HepG2 (cell line): Measurements from ENCODE around the gene SEC61G. TPM values are rescaled to one million over a fixed set of nuclear protein-coding genes. Genes with fewer than 3 reads are reported as not detected.

Experiments used
- ATF7-NPFF ChIP-seq: sonication (generic); formaldehyde crosslinking; IDR thresholded peaks from 2 replicates; pipeline ENCODE4 v1.8.1; 2023; ENCODE audit warnings: mild to moderate bottlenecking, low read depth, missing genetic modification reagents, moderate library complexity
- BHLHE40 ChIP-seq: IDR thresholded peaks from 2 replicates; pipeline ENCODE4 v1.6.1; 2011; ENCODE audit warnings: low read length, improper control_type of control experiment
- FOXP1 ChIP-seq, 2 experiments: fragments of 450-650 bp in 1 of 2; IDR thresholded peaks; 2 replicates each; pipeline ENCODE4 v1.6.1; 2017 to 2018; ENCODE audit warnings: antibody characterized with exemption in 1 of 2
- GPBP1L1 ChIP-seq: sonication (generic); formaldehyde crosslinking; IDR thresholded peaks from 2 replicates; pipeline ENCODE4 v1.5.0; 2020; ENCODE audit warnings: mild to moderate bottlenecking, missing genetic modification reagents
- IRF2 ChIP-seq: IDR thresholded peaks from 2 replicates; pipeline ENCODE4 v1.6.1; 2018; ENCODE audit warnings: missing genetic modification reagents, missing compliant biosample characterization
- KLF16 ChIP-seq, 2 experiments: sonication (generic) in 1 of 2; formaldehyde crosslinking in 1 of 2; IDR thresholded peaks; 2 replicates each; pipeline versions ENCODE4 v1.6.1 to v1.8.0; 2016 to 2023; ENCODE audit warnings: missing genetic modification reagents in 2 of 2, missing compliant biosample characterization in 1 of 2
- RNF2 ChIP-seq: fragments of 450-650 bp; conservative IDR thresholded peaks from 2 replicates; pipeline ENCODE4 v1.6.1; 2016; ENCODE audit warnings: low read depth
- SMAD9 ChIP-seq: sonication (generic); formaldehyde crosslinking; IDR thresholded peaks from 2 replicates; pipeline ENCODE4 v1.5.1; 2020; ENCODE audit warnings: mild to moderate bottlenecking, missing genetic modification reagents
- ZNF101 ChIP-seq: sonication (generic); formaldehyde crosslinking; IDR thresholded peaks from 2 replicates; pipeline ENCODE4 v1.4.0; 2020; ENCODE audit warnings: mild to moderate bottlenecking, low read depth, missing genetic modification reagents, borderline replicate concordance
- ZNF3 ChIP-seq: IDR thresholded peaks from 2 replicates; pipeline ENCODE4 v1.7.0; 2017; ENCODE audit warnings: inconsistent platforms
- ZNF350 ChIP-seq: sonication (generic); formaldehyde crosslinking; IDR thresholded peaks from 2 replicates; pipeline ENCODE4 v1.4.0; 2020; ENCODE audit warnings: mild to moderate bottlenecking, low read depth, missing genetic modification reagents, borderline replicate concordance
- ZNF580 ChIP-seq: IDR thresholded peaks from 2 replicates; pipeline ENCODE4 v1.6.1; 2016; ENCODE audit warnings: low read depth, borderline replicate concordance
- ZNF678 ChIP-seq: sonication (generic); formaldehyde crosslinking; IDR thresholded peaks from 2 replicates; pipeline ENCODE4 v1.4.0; 2020; ENCODE audit warnings: mild to moderate bottlenecking, missing genetic modification reagents
- polyA plus RNA-seq, 8 experiments: library from polyadenylated mRNA; depleted of rRNA in 3 of 8; stranded (reverse) in 7 of 8; unstranded in 1 of 8; fragments of >200 nt; fragmentation: Illumina TruSeq in 4 of 8; extraction: Trizol in 4 of 8; gene quantifications; 2 replicates each; pipeline versions ENCODE4 v1.2.1 to v1.2.3, GENCODE V29; 2011 to 2016; ENCODE audit warnings: low read depth in 4 of 8, missing spikeins in 1 of 8, mixed read lengths in 1 of 8; ENCODE audit not compliant: insufficient read depth in 1 of 8
- total RNA-seq, 5 experiments: library from RNA; depleted of rRNA; stranded (reverse); fragments of >200 nt; fragmentation: Illumina TruSeq; extraction: Trizol; gene quantifications; 2 replicates each; pipeline ENCODE4 v1.2.3, GENCODE V29; 2016; ENCODE audit warnings: low read depth in 1 of 5
- TF ChIP-seq, protein P1 (sequence below): sonication (generic); formaldehyde crosslinking; IDR thresholded peaks from 2 replicates; pipeline ENCODE4 v1.4.0; 2020; ENCODE audit warnings: missing genetic modification reagents
- TF ChIP-seq, protein P2 (sequence below): sonication (generic); formaldehyde crosslinking; IDR thresholded peaks from 2 replicates; pipeline ENCODE4 v1.4.0; 2020; ENCODE audit warnings: missing genetic modification reagents
- TF ChIP-seq, protein P3 (sequence below): sonication (generic); formaldehyde crosslinking; IDR thresholded peaks from 2 replicates; pipeline ENCODE4 v1.4.0; 2020; ENCODE audit warnings: mild to moderate bottlenecking, missing genetic modification reagents

Gene SEC61G
- total and polyA plus RNA-seq, 2 of the 13 experiments (the other 11 are each of a cell fraction or from before 2014, with no cell fraction given): 126 to 328 TPM

- TF ChIP-seq, protein P1, sequence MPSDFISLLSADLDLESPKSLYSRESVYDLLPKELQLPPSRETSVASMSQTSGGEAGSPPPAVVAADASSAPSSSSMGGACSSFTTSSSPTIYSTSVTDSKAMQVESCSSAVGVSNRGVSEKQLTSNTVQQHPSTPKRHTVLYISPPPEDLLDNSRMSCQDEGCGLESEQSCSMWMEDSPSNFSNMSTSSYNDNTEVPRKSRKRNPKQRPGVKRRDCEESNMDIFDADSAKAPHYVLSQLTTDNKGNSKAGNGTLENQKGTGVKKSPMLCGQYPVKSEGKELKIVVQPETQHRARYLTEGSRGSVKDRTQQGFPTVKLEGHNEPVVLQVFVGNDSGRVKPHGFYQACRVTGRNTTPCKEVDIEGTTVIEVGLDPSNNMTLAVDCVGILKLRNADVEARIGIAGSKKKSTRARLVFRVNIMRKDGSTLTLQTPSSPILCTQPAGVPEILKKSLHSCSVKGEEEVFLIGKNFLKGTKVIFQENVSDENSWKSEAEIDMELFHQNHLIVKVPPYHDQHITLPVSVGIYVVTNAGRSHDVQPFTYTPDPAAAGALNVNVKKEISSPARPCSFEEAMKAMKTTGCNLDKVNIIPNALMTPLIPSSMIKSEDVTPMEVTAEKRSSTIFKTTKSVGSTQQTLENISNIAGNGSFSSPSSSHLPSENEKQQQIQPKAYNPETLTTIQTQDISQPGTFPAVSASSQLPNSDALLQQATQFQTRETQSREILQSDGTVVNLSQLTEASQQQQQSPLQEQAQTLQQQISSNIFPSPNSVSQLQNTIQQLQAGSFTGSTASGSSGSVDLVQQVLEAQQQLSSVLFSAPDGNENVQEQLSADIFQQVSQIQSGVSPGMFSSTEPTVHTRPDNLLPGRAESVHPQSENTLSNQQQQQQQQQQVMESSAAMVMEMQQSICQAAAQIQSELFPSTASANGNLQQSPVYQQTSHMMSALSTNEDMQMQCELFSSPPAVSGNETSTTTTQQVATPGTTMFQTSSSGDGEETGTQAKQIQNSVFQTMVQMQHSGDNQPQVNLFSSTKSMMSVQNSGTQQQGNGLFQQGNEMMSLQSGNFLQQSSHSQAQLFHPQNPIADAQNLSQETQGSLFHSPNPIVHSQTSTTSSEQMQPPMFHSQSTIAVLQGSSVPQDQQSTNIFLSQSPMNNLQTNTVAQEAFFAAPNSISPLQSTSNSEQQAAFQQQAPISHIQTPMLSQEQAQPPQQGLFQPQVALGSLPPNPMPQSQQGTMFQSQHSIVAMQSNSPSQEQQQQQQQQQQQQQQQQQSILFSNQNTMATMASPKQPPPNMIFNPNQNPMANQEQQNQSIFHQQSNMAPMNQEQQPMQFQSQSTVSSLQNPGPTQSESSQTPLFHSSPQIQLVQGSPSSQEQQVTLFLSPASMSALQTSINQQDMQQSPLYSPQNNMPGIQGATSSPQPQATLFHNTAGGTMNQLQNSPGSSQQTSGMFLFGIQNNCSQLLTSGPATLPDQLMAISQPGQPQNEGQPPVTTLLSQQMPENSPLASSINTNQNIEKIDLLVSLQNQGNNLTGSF: no peak
- TF ChIP-seq BHLHE40 (no peak), ZNF3 (no peak), ZNF101 (CRISPR knock-in tag) (no peak), ZNF678 (no peak), GPBP1L1 (CRISPR knock-in tag) (no peak), SMAD9 (no peak), ZNF580 (no peak), RNF2 (no peak), ZNF350 (CRISPR knock-in tag) (no peak), ATF7-NPFF (CRISPR knock-in tag) (no peak), KLF16 (CRISPR knock-in tag; IDR thresholded peaks at IDR 0.05) (no peak), FOXP1 (IDR thresholded peaks at IDR 0.05) (no peak), FOXP1 (CRISPR knock-in tag; IDR thresholded peaks at IDR 0.05) (no peak), IRF2 (CRISPR knock-in tag) (no peak)
- TF ChIP-seq, protein P2, sequence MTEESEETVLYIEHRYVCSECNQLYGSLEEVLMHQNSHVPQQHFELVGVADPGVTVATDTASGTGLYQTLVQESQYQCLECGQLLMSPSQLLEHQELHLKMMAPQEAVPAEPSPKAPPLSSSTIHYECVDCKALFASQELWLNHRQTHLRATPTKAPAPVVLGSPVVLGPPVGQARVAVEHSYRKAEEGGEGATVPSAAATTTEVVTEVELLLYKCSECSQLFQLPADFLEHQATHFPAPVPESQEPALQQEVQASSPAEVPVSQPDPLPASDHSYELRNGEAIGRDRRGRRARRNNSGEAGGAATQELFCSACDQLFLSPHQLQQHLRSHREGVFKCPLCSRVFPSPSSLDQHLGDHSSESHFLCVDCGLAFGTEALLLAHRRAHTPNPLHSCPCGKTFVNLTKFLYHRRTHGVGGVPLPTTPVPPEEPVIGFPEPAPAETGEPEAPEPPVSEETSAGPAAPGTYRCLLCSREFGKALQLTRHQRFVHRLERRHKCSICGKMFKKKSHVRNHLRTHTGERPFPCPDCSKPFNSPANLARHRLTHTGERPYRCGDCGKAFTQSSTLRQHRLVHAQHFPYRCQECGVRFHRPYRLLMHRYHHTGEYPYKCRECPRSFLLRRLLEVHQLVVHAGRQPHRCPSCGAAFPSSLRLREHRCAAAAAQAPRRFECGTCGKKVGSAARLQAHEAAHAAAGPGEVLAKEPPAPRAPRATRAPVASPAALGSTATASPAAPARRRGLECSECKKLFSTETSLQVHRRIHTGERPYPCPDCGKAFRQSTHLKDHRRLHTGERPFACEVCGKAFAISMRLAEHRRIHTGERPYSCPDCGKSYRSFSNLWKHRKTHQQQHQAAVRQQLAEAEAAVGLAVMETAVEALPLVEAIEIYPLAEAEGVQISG (CRISPR knock-in tag): no peak
- TF ChIP-seq, protein P3, sequence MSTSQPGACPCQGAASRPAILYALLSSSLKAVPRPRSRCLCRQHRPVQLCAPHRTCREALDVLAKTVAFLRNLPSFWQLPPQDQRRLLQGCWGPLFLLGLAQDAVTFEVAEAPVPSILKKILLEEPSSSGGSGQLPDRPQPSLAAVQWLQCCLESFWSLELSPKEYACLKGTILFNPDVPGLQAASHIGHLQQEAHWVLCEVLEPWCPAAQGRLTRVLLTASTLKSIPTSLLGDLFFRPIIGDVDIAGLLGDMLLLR: no peak
Observed at GRCh38 chr7:54728411-54728810, 30.6 kb downstream of the SEC61G start (continued).
